ENCODE data around the gene MTIF2.
"Not testable (repeated sequence)": the region's sequence is repeated elsewhere in the genome, so short reads cannot be mapped to it uniquely, and the experiment has no call there.

Gene MTIF2

GRCh38 chr2:55191888-55192287, 77.1 kb downstream of the MTIF2 start:
- DNase-seq (ENCODE audit: low read depth): not testable (repeated sequence)

DNA sequence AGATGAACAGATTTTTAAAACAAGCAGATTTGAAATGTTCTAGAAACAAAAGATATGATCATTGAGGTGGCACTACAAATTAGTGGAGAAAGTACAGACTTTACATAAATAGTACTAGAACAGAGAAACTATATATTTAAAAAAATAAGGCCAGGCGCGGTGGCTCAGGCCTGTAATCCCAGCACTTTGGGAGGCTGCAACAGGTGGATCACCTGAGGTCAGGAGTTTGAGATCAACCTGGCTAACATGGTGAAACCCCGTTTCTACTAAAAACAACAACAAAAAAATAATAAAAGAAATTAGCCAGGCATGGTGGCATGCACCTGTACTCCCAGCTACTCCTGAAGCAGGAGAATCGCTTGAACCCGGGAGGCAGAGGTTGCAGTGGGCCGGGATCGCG, 82.2 kb downstream of the MTIF2 start:
- not testable (repeated sequence) for DNase-seq (ENCODE audit: low read depth)

Measured in activated T-helper 1 cell treated with Interleukin-2 at 50 U/mL for 16 hours (primary cell).